ENCODE measurements around the gene FILIP1L.

Gene FILIP1L

GRCh38 chr3:99799422-99799821 lies 314.9 kb downstream of the FILIP1L start:
- H3K27ac Mint-ChIP-seq (ENCODE audit: low read depth) = no peak overlapping the region
- no peak for DNase-seq (ENCODE audit: low spot score in 2 of 2)
- no peaks in the 10 kb centered on the region for H3K4me1 Mint-ChIP-seq
- H3K4me3 Mint-ChIP-seq = no peak overlapping the region
- H3K36me3 Mint-ChIP-seq (ENCODE audit: insufficient read depth) = no peaks in the 10 kb centered on the region
- no peak for ATAC-seq (replicated peaks; ENCODE audit: extremely low read depth, poor library complexity, severe bottlenecking)
- H3K27me3 Mint-ChIP-seq = no peaks in the 10 kb centered on the region
- H3K9me3 Mint-ChIP-seq = no peaks in the 10 kb centered on the region

- no peaks in the 10 kb centered on the region for H3K36me3 Mint-ChIP-seq (ENCODE audit: insufficient read depth)
- H3K4me3 Mint-ChIP-seq = no peak overlapping the region
- H3K27ac Mint-ChIP-seq (ENCODE audit: low read depth) = no peak overlapping the region
- H3K9me3 Mint-ChIP-seq = no peaks in the 10 kb centered on the region
- H3K27me3 Mint-ChIP-seq = peaks cover 4% of the 10 kb centered on the region
- DNase-seq (ENCODE audit: low spot score in 2 of 2) (no peak), ATAC-seq (replicated peaks; ENCODE audit: extremely low read depth, poor library complexity, severe bottlenecking) (no peak)
- H3K4me1 Mint-ChIP-seq = no peaks in the 10 kb centered on the region
These were observed 318.7 kb downstream of the FILIP1L start for GRCh38 chr3:99795573-99795972.

GRCh38 chr3:99794485-99794884 lies 319.8 kb downstream of the FILIP1L start:
- no peaks in the 10 kb centered on the region for H3K36me3 Mint-ChIP-seq (ENCODE audit: insufficient read depth)
- peaks cover 8% of the 10 kb centered on the region for H3K27me3 Mint-ChIP-seq
- ATAC-seq (replicated peaks; ENCODE audit: extremely low read depth, poor library complexity, severe bottlenecking) (no peak), DNase-seq (ENCODE audit: low spot score in 2 of 2) (no peak)
- no peak overlapping the region for H3K4me3 Mint-ChIP-seq
- H3K9me3 Mint-ChIP-seq = no peaks in the 10 kb centered on the region
- H3K27ac Mint-ChIP-seq (ENCODE audit: low read depth) = no peak overlapping the region
- no peaks in the 10 kb centered on the region for H3K4me1 Mint-ChIP-seq

- Mint-ChIP-seq H3K4me1 (no peaks in the 10 kb centered on the region), H3K36me3 (ENCODE audit: insufficient read depth) (no peaks in the 10 kb centered on the region), H3K27me3 (peaks cover 8% of the 10 kb centered on the region), H3K9me3 (no peaks in the 10 kb centered on the region), H3K27ac (ENCODE audit: low read depth) (no peak overlapping the region), H3K4me3 (no peak overlapping the region)
- ATAC-seq (replicated peaks; ENCODE audit: extremely low read depth, poor library complexity, severe bottlenecking) (peak; percentile 64), DNase-seq (ENCODE audit: low spot score in 2 of 2) (no peak)
These were observed 325.1 kb downstream of the FILIP1L start for GRCh38 chr3:99789011-99789721.
